Superior temporal gyrus (tissue), 1 donor: ENCODE measurements around the gene ZEB2.

ENCODE experiments used
- DNase-seq: peaks from one replicate; pipeline ENCODE4 v3.0.0-alpha.2; 2016; ENCODE audit errors: extremely low spot score

The ZEB2 gene

DNA sequence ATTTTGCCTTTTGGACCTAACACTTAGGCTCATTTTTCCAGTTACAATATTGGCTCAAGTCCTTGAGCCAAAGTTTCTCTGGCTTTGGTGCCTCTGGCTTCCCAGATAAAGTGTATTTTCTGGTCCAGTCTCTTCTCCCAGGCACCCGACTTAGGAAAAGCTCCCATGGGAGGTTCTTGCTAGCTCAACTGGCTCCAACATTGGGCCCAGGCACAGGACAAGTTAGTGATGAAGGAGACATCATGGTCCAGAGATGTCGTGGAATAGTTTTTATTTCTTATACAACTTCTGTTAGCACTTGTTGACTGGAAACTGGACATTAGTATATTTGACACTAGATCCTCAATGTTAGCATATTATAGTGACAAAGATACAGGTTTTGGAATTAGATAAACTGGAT lies 8.2 kb upstream of the ZEB2 start:
- DNase-seq = peak; percentile 11

DNA sequence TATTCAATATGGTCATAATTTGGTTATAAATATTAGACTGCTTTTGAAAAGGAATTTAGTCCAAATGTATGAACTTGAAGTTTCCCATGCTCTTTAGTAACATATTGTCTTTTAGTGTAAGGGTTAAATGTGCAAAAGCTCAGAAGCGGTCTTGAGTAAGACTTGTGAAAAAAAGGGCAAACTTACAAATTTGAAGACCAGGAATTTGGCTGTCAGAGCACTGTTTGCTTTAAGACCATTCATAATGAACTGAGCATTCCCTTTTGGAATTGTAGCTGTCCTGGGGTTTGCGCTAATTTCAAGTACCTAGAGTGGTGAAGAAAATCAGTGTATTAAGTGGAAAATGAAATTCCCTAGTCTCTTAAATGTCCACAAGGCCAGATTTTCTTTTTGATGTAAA lies 6.9 kb upstream of the ZEB2 start:
- DNase-seq = peak; percentile 36

DNA sequence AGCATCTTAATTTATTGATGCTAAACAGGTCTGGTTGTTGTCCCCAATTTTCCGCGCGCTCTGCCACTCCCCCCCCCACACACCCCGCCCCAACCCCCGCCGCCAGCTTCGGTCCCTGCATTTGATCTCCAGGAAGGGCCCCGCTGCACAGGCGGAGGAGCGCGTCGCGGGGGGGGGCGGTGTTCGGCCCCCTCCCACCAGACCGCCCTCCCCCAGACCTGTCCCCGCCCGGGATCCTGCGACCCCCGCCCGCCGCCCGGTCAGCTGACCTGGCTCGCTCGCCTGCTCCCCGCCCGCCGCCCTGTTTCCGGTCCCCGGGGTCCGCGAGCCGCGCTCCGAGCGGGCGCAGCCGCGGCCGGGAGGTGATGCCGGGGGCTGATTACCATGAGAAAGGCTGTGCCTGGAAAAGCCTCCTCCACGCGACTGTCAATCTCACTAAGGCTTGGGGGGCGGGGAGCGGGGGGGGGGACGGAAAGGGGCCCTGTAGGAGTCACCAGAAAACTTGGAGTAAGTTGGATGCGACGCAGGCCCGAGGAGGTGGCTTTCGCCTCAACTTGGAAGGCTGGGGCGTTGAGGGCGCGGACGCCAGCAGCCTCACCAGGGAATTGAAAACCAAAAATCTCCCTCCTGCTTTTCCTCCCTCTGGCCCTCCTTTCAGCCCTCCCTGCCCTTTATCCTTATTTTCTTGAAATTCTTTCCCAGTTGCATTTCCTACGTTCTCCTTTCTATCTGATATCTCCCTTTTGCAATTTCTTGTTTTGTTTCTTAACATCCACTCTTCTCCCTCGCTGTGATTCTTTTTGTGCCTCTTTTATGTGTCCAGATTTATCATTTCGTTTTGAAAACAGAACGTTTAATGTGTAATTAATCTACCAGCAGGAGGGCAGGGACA lies 4.4 kb upstream of the ZEB2 start:
- DNase-seq = peak; percentile 60

DNA sequence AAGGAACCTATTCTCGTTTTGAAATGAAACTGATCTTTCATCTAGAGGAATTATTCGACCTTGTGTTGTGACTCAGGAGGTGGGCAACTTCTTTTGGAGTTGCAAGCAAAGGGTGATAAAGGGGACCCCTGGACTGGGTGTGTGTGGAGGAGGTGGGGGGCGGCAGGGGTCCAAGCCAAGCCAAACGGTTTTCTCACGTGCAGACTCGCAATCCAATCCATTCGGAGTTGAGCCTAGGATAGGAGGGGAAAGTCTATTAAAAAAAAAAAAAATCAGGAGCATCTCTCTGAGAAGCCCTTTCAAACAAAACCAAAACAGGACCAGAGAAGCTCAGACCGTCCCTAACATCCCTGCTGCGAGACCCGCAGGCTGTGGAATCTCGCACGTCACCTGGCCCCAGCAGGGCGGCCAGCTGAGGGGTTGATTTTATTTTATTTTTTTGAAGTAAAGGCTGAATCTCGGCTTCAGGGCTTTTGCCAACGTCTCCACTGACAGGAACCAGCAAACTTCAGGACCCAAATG lies 3.7 kb upstream of the ZEB2 start:
- DNase-seq = peak; percentile 67

DNA sequence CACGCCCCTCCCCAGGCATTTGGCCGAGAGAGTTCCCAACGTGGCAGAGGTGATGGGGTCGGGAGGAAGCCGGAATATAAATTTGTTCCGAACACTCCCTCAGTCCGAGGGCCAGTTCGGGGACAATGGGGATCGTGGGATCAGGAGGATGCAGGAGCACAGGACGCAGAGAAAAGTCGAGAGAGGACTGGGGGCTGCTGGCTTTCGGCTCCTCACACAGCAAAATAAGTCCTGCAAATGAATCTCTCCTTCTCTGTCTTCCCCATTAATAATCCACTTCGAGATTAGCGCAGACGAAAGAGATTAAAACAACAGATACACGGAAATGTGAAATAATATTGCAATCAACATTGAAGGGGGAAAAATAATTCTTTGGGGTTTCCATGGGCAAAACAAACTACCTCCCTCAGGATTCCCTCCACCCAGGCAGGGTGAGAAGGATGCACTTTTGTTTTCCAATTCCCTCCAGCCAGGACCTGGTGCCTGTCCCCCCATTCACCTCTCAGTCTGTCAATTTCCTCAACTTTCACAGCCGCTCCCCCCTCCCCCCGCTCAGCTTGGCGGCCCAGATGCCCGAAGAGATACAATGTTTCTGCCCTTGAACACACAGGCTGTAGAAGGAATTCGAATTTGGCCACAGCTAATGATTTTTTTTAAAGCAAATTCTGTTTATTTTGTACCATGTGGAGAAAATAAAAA lies 3.1 kb upstream of the ZEB2 start:
- peak; percentile 79 for DNase-seq

DNA sequence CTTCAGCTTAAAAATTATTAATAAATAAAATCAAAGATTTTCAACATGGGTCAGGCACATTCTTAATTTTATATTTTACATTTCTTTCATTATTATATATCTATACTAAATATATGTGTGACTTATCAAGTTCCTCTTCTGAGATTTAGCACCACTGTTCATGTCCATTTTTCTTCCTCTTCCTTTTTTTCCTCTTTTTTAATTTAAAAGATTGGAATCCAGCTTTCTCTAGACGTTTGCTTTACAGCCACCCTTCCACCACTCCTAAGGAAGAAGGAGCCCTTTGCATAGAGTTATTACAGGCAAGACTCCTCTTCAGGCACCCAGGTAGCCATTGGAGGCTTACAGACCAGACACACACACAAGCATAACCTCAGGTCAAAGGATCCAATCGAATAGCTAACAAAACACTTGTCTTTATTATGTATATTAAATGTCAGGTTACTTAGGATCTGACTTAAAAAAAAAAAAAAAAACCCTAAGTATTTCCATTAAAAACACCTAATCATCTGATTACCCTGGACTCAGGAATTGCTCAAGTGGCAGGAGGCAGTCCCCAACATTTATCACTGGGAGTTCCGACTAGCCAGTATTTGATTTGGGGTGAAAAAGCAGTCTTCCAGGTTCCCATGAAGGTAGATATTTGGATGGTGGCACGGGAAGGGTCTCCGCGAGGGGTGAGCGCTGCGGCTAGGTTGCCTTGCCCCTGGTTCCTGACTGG lies 2.4 kb upstream of the ZEB2 start:
- DNase-seq = peak; percentile 77

DNA sequence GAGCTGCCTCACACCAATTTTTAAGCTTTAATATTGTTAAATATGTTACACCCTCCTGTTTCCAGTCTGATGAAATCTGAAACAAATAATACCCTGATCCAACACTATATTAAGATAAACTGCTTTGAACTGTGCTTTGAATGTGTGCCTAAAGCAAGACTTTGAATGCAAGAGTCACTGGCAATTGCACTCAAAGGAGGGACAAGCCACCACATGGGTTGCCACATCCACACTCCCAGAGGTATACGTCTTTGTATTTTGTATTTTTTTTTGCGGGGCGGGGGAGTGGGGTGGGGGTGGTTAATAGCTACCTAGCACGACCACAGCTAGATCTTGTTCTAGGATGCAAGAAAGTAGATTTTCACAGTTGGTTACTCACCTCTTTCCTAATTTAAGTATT lies 1.8 kb upstream of the ZEB2 start:
- DNase-seq = no peak

DNA sequence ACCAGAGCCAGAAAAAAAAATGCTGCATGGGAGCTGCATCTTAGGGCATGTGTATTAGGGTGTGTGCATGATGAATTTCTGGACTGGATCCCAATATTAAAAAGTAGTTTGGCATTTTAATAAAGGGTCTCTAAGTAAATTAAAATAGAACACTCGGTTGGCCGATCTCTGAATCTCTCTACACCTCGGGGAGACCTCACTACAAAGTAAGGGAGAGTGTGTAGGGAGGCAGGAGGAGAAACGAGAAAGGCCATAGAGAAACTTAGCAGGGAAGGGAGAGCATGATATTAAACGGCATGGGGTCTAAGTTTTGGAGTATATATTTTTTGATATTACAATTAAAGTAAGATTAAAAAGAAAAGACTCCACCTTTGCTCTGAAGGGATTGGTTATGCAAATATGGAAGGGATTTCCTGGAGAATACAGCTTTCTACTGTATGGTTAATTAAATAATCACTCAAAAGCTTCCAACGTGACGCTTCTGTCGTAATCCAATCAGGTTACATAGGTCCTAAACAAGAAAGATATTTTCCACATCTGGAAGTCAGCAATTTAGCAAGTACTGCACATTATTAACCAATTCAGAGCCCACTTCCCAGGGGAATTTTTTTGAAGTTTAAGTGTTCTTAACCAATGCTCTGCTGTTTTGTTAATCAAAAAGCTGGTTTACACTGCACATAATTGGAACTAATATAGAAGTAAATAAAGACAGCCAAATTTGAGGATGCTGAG lies 1.0 kb upstream of the ZEB2 start:
- DNase-seq = peak; percentile 89

DNA sequence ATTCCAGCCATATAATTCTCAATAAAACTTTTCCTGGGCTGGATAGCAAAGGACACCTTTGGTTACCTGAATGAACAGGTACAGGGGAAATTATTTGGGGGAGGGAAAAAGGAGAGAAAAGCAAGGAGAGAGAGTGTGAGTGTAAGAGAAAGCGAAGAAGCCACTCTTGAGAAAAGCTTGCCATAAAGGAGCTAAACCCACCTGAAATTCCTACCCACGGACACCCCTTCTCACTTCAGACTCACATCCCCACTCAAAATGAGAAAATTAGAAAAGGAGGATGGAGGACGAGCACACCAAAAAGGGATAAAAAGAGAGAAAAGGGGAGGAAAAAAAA lies 354 bp downstream of the ZEB2 start:
- DNase-seq = no peak

DNA sequence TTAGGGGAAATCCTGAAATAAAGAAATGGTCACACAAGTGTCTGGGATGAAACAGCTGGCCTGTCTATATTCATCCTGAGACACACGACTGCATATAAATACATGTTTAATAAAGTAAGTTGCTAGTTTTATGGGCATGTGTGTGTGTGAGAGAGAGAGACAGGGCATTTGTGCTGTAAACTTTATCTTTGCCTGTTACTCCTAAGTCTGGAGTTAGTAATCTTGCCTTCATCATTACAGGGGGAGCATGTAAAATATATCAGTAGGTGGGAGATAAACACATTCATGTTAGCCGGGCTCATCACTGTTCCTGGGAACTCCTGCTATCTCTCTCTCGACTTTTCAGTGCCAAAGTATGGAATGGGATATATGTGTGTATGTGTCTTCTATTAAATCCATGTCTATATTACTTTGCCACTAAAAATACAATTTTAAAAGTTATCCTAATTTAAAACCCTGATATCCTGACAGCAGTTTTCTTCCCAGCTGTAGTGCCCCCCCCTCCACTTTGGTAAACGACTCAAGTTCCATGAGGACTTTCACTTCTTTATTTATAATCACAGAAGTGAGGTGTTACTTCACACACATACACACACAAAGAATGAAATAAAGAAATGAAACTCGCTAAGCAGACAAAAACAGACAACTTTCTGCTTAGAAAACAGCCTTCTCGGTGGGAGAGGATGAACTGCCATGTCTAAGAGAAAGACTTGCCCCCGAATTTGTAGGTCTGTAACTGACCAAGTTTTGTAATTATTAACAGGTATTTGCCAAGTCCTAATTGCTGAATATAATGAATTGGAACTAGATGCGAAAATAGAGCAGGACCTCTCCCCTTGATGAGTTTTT lies 947 bp downstream of the ZEB2 start:
- peak; percentile 77 for DNase-seq

DNA sequence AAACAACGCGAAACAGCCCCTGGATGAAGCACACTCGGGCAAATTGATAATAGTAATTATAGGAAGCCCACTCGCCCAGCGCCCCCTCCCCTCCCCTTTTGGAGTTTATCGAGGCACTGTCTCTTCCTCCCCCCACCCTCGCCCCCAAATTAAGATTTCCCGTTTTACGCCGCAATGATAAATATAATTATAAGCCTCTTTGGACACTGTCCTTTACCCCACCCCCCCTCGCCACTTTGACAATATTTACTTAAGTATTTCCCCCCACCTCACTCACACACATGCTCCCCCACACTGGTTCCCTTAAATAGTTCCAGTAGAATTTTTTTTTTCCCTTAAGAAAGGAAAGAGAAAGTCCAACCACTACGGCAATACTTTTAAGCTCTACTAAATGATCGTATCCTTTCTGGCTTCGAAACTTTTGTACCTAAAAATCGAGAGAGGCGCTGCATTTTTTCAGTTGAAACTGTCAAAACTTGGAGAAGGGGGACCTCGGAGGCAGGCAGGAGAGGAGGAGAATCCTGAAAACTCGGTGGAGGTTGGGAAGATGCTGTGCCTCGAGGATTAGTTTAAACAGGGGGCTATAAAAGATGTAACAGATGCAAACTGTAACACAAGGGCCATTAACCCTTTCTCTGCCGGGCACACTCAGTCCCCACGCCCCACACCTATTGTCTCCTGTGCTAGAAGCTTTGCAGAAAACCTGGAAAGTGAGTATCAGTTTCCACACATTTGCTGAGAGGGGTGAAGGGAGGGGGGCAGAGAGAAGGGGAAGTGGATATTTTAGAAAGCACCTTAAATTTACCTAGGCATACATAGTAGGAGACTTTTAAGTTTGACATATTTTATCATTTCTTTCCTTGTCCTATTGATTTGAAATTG lies 1.8 kb downstream of the ZEB2 start:
- peak; percentile 72 for DNase-seq

DNA sequence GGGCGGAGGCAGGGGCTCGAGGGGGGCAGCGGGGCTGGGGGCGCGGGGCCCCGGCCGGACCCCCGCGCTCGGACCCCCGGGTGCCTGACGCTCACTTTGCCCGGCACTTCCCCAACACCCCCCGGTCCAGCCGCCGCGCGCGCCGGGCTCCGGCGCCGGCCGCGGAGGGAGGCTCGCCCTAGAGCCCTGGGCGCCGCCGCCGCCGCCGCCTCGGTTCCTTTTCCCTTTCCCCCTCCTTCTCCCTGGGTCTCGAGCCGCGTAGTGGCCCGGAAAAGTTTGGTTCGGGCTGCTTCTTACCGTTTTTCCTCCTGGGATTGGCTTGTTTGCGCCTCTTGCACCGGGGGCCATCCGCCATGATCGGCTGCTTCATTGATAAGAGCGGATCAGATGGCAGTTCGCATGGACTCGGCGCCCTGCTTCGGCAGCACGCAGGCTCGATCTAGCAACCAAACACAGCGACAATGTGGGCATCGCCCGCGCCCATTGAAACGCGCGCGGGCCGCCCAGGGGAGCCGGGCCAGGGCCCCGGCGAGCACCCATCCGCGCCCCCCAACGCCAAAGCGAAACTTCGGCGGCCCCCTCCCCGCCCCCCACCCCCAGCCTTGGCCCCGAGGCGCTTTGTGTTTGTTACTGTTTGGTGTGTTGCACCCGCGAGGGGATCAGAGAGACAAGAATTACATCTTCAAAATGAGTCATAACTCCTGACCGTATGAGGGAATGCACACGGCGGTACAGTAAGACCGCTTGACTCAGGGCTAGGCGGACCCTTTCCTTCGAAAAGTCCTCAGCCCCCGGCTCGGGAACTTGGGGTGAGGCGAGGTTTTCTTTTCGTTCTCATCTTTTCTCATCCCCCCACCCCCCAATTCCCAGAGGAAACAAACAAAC lies 2.7 kb downstream of the ZEB2 start:
- peak; percentile 71 for DNase-seq

DNA sequence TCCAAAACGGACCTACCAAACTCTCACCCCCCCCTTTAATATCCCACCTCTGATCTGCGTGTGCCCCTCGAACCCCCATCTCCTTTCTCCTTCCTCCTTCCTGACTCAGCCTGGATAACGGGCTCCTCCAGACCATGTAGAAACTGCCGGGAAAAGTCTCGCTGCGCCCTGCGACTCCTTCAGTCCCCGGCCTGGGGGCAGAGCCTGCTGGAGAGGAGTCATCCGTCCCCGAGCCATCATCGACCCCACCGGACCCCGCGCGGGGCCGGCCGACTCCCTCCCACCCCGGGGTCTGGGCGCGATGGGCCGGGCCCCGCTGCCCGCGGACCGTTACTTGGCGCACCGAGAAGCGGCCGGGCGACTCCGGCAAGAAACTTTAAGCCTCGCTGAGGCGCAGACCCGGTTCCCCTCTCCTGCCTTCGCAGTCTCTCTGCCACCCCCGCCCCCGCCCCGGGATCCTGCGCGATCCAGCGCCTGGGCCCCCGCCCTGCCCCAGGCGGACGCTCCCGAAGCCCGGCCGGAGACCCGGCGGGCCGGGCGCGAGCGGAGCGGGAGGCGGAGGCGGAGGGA lies 3.4 kb downstream of the ZEB2 start:
- DNase-seq = no peak

DNA sequence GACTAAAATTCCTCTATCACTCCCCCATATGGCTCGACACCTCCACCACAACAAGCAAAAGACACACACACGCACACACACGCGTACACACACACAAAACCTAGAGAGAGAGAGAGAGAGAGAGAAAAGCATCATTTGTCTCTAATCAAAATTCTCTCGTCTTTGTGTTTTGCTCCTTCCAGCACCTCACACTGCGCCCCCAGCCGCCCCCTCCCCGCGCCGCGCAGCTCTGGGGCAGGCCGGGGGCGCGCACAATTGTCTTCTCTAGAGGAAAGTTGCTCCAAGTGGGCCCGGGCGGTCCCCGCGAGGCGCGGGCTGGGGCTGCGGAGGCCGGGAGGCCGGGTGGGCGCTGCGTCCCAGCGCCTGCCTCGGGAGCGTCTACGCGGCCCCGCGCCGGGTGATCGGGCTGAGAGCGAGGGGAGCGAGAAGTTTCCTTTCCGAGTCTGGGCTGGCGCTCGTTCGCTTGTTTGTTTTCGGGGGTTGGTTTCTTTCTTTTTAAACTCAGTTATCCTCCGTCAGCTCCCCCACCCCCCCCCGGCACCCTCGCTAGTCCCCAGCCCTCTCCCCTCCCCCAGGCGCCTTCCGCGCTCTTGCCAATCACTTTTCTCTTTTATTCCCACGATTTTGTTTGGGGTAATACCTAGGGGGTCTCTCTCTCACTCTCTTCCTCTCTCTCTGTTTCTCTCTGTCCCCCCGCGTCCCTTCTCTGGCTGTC lies 4.1 kb downstream of the ZEB2 start:
- DNase-seq = peak; percentile 81

DNA sequence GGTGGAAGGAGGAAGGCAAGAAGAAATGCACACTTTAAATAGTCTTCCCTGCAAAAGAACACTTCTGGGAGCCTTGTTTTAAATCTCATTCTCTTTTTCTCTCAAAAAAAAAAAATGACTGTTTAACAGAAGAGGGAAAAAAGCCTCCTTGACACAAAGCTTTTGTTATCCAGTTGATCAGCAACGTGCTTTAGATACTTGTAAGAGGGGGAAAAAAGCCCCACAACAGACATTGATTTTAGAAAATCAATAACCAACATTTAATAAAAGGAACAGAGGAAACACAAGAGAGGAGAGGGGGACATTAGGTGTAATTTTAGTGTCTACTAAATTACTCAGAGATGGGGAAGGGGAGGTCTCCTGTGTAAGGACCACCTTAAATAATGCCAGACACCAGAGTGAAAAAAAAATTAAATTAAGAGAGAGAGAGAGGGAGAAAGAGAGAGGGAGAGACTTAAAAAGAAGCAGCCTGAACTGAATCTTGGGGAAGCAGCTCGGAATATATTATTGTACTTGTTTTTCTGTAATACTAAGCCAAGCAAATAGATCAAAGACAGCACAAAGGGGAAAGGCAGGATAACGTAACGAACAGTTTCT lies 4.7 kb downstream of the ZEB2 start:
- peak; percentile 83 for DNase-seq

DNA sequence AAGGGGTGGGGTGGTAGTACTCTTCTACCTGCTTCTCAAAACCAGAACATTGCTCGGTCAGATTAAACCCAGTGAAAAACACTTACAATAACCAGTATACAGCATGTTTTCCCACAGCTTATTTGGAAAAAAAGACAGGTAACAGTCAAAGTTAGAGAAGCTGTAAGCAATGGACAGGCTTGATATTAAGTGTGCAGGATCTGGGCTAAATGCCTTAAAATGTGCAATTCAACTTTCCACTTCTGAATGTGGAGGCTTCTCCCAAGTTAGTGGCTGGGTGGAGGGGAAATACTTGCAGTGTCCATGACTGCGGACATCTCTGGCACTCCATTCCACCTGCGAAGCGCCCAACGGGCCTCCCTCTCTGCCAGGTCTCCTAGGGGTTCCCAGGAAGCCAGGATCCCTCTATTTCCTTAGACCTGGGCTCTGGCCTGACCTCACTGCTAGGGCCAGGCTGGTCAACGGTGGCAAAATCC lies 5.3 kb downstream of the ZEB2 start:
- no peak for DNase-seq
